HG02885 (cell line): ENCODE measurements around the gene IAH1.
"Not testable (repeated sequence)": the region's sequence is repeated elsewhere in the genome, so short reads cannot be mapped to it uniquely, and the experiment has no call there.

Experiments
- ATAC-seq: cut with Tn5 transposase; IDR thresholded peaks from one replicate; pipeline ENCODE4 v1.9.1; 2021; ENCODE audit warnings: mild to moderate bottlenecking; ENCODE audit not compliant: unreplicated experiment, poor library complexity

The IAH1 gene

DNA sequence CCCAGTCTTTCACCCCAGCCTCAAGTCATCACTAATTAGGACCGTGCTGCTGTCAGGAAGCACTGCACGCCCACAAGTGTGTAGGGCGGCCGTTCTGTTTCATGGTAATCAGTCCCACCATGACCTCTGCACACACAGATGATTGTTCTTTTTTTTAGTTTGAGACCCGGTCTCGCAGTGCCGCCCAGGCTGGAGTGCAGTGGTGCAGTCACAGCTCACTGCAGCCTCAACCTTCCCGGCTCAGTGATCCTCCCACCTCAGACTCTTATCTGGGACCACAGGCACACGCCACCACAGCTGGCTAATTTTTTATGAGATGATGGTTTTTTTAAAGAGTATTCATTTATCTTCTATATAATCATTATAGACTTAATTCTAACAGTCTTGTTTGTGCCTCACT is 1.8 kb upstream of the IAH1 start:
- no peak for ATAC-seq

DNA sequence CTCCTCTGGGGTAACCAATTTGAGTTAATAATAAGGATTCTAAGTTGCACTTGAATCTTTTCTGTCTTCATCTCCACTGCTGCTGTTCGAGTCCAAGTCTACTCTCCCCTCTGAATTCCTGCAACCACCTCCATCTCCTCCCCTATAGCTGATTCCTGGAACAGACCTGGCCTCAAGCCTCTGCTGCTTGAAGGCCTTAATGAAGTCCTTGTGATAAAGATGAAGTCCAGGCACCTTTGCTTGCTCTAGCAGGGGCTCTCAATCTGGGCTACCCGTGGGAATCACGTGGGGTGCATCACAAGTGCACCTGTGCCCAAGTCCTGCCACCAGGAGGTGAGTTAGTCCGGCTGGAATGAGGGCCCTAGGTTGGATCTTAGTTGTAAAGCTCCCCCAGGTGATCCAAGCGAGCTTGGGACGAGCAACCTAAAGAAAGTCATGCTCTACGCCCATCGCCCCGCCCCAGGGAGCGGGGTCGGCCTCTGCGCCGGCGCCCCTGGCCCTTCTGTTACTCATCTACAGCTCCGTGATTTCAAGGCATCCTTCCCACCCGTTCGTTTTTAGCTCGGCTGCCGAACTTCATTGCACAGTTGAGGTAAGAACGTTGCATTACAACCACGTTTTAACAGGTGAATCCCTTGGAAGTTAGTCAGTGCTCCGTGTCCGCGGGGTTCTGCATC is 905 bp upstream of the IAH1 start:
- ATAC-seq: no peak

DNA sequence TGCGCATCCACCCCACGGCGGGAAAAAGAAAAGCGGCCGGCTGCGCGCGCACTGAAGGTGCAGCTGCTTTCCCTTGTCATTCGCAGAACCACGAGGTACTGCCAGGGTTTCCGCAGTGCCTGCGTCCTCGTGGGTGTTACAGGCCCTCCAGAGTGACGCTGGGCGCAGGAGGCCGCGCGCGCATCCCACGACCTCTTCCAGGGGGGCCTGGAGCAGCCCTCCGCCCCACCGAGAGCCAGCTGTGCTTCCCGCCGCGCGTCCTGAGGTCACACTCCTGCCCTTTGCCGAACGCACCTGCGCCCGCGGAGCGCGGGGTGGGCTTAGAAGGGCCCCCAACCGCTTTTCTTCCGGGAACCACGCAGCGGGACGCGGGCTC is 378 bp upstream of the IAH1 start:
- peak; percentile 3 for ATAC-seq

DNA sequence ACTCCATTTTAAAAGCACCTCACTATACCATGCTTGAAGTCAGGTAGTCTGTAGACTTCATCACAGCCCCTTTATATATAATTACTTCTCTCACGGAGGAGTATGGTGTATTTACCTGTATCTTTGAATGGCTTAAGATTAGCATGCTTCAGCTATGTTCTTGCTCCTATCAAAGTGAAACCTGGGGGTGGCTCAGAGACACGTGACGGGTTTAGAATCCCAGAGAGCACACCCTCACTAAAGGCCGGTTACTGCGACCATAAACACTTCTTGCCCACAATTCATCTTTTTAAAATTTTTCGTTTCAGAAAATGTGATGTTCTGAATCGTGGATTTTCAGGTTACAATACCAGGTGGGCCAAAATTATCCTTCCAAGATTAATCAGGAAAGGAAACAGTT is 3.6 kb downstream of the IAH1 start:
- no peak for ATAC-seq

DNA sequence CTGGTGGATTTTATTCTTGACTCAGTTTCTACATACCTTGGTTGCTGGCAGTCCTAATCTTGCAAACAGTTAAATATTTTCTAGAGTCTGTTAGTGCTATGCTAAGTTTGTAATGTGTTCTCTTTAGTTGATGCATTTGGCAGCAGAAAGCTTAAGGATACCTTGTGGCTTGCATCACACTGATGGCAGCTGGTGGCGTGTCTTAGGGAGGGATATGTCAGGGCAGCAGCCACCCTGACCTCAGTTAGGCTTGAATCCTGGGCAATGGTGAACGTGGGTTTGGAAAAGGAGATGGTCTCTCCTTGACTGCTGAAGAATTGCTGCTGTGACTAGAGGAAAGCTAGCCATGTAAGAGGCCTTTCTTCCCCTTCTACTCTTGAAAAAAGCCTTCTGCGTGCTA is 4.2 kb downstream of the IAH1 start:
- no peak for ATAC-seq

DNA sequence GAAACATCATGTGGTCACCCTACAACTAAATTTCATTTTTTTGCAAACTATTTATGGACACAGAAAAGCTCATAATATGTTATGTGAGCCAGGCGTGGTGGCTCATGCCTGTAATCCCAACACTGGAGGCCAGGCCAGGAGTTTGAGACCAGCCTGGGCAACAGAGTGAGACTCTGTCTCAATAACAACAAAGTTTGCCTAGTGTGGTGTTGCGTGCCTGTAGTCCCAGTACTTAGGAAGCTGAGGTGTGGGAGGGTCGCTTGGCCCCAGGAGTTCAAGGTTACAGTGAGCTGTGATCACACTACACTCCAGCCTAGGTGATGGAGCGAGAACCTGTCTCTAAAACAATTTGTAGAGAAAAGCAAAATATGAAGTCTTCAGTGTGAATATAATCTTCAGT is 5.8 kb downstream of the IAH1 start:
- no peak for ATAC-seq

DNA sequence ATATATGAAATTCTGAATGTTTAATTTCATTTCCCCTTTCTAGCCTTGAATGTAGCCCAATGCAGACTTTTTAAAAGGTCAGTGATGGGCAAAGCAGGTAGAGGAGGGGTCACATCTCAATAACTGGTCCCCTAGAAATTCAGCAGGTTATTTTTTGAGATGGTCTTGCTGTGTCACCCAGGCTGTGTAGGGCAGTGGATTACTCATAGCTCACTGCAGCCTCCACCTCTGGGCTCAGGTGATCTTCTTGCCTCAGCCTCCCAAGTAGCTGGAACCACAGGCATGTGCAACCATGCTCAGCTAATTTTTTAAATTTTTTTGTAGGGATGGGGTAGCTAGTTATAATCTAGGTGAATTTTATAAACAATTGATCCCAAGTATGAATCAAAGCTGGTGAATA is 8.8 kb downstream of the IAH1 start:
- no peak for ATAC-seq

DNA sequence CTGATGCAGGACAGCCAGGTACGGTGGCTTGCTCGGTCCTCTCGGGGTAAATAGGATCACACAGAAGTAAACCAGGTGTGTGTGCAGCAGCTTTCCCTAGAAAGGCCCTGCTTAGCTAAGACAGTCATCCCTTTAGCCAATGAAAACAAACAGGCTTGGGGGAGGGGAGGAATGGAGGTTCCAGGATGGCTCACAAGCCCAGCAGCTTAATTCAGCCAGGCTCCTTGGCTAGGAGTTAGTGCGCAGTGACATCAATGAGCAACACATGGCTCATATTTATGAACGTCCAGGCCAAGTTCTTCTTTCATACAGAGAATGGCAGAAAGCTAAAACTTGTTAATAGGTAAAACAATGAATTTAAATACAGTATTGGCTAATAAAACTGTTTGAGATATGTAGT is 10.2 kb downstream of the IAH1 start:
- no peak for ATAC-seq

DNA sequence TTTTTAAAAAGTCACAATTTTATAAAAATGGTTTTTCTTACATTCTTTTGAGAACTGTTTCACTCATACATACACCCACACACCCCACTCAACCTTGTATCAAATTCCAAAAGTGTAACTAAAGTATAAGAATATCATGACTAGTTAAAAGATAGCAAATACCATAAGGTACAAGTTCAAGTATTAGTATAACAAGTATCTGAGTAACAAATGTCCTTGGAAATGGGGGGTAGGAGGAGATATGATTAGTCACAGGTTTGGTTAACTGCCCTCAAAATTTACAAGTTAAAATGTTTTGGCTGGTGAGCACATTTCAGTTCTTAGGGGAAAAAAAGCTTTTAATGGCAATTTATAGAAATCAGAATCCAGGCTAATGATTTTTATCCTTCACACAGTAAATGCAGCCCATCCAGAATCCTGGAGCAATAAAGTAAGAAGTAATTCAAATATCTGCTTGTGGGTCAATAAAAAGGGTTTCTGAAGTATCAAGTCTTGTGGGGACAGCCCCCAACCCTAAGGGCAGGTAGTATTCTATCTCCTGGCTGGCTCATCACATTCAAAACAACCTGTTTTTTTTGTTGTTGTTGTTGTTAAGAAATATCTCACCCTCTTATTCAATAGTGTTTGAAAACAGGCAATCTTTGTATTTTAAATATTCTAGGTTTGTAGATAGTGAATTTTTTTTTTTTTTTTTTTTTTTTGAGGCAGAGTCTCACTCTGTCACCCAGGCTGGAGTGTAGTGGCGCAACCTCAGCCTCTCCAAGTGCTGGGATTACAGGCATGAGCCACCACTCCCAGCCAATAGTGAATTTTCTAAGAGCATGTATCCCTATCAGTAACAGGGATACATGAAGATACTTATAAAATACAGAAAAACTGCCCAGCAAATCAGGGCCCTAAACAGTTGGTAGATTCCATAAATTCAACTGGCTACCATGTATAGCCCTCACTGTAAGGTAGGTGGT is 14.5 kb downstream of the IAH1 start:
- no peak for ATAC-seq

DNA sequence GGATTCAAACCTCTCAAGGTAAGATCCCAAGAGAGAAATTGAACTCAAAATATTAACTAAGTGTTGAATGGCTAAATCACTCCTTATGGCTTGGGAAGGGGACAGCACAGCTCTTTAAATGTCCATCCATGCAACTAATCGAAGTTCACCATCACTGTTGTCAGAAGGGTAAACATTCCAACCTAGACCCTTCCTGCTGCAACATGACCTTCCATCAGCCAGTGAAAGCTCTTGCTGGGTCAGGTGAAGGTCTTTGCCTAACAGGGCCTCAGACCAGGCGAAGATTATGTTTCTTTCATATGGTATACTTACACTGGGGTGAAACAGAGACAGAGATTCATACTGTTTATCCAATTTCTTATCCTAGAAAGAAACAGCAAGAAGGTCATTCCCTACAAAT is 16.4 kb downstream of the IAH1 start:
- ATAC-seq: no peak

DNA sequence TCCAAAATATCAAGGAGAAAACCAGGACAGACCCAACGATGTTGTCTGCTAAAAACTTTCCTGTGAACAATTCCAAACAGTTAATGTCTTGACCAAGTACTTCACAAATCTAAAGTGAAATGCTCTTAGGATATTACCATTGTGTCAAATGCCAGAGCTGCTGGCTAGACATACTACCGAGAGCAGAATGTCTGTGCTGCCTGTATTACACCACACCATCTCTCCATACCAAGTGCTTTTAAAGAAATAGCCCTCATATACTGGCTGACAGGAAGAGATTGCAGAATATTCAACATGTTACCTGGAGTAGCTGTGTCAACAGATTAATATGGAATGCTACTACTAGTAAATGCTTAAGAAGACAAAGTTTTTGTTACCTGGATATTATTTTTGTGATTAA is 18.6 kb downstream of the IAH1 start:
- ATAC-seq: no peak

DNA sequence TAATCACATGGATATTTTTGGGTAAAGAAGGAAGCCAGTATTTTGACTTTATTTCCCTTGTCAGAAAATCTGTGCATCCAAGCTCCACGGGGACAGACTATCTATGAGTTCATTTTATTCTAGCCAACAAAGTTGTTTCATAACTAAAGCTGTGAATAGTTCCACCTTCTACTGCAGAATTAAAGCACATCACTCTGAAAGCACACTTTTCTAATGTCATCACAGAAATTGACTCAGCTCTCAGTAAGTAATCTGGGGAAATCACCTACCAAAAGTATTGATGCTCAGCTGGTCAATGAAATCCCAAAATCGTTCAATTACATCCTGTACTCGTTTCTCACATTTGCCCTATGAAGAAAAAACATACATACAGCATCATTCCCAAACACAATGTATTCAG is 19.1 kb downstream of the IAH1 start:
- ATAC-seq: no peak

DNA sequence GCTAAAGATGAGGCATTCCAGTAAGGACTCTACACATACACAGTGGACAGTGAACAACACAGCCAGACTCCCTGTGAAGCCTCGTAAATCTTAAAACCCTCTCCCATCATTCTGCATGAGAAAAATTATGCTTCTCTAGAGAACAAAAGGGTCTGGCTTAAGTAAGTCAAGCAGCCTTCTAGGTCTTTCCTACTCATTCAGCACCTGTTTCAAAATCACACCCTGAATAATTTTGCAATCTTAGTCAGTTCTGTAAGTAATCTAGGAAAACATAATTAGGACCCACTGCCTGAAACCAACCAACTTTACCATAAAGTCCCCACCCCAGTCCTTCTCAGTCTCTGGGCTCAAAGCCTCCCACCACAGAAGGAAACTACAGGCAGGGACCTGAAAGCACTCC is 19.7 kb downstream of the IAH1 start:
- no peak for ATAC-seq

DNA sequence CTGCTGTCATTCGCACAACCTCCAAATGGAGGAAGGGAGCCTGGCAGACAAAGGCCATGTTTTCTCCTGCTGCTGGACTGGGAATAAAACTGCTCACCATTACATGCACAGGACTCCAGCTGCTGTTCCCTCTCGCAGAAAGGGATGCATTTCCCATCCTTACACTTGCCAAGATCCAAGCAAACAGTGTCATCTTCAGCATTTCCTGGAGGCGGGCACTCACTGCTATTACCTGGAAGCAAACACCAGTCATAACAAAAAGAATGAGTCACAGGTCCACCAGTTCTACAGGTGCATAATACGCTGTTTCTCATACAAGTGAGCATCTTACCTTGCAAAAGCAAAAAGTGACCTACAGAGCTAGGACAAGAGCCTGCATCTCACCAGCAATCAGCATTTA is 22.7 kb downstream of the IAH1 start:
- no peak for ATAC-seq

DNA sequence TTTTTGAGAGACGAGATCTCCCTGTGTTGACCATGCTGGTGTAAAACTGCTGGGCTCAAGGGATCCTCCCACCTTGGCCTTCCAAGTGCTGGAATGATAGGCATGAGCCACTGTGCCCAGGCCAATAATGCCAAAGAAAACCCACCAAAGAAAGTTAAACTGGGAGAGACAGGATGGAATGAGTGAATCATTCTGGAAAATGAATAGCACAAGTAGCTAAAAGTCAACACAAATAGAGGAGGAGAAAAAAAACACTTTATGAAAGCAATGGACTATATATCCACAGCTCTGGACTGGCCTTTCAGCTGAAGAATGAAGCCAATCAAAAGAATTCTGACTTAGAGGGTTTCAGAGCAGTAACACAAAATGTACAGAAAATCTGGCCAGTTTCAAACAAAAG is 23.9 kb downstream of the IAH1 start:
- no peak for ATAC-seq

DNA sequence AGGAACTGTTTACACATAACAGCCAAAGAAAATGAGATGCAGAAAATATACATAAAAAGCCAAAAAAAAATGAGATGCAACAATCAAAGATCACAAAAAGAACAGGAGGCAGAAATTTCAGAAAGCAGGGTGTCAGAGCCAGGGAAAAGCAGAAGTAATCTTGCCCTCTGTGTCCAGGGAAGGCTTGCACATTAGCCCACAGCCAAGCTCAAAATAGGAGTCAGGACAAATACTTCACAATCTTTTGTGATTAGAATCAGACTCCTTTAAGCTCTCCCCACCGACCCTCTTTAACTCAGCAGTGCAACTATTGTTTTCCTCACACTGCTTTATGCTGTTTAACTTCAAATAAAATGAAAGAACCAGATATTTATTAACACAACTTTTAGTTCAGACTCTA is 34.6 kb downstream of the IAH1 start:
- no peak for ATAC-seq

DNA sequence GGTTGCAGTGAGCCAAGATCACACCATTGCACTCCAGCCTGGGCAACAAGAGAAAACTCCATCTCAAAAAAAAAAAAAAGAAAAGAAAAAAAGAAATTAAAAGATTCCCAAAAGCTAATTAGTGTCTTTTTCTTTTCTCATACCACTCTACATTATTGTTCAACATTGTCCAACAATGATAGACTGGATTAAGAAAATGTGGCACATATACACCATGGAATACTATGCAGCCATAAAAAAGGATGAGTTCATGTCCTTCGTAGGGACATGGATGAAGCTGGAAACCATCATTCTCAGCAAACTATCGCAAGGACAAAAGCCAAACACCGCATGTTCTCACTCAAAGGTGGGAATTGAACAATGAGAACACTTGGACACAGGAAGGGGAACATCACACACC is 39.6 kb downstream of the IAH1 start:
- ATAC-seq: not testable (repeated sequence)

DNA sequence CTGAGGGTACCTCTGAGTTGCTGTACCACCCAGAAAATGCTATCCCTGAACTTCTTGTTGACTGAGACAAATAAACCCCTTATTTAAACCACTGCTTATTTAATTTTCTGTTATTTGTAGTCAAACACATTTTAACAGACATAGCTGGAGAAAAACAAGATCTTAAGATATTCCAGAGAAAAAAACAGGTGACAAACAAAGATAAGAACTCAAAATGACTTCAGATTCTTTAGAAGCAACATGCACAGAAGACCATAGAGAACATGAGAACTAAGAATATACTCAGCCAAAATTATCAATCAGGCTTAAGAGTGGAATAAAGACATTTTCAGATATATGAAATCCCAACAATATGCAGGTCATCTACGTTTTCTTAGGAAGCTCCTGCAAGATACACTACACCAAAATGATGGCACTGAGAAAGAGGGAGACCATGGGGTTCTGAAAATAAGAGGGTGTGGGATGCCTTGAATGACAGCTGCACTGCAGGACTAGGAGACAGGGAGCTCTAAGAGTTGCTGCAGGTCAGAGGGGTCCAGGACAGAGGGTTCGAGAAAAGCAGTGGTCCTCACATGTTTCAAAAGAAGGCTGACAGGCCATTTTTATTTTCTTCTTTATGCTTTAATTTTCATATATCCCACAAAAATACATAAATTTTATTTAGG is 42.9 kb downstream of the IAH1 start:
- no peak for ATAC-seq

DNA sequence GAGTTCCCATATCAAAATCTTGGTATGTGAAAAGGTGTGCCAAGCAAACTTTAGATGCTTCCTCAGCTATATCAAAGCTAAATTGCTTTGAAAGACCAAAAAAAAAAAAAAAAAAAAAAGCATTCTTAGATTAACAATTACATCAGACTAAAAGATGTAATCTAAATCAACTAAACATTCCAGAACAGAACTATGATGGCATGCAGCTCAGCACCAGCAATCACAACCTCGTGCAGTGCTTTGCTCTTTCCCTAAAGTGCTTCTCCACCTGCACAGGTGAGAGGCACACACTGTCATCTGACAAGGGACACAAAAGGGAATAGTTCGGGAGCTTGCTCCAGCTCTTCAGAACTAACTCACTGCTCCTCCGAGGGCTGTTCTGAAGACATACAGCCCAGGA is 43.8 kb downstream of the IAH1 start:
- no peak for ATAC-seq

DNA sequence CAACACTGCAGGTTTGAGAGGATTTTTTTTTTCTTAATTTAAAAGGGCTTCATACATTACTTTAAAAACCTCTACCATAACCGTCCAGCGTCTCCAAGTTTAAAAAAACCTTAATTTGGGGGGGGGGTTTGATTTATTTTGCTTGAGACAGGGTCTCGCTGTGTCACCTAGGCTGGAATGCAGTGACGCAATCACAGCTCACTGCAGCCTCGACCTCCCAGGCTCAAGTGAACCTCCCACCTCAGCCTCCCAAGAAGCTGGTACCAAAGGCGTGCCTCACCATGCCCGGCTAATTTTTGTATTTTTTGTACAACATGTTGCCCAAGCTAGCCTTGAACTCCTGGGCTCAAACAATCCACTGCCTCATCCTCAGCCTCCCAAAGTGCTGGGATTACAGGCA is 44.4 kb downstream of the IAH1 start:
- no peak for ATAC-seq

DNA sequence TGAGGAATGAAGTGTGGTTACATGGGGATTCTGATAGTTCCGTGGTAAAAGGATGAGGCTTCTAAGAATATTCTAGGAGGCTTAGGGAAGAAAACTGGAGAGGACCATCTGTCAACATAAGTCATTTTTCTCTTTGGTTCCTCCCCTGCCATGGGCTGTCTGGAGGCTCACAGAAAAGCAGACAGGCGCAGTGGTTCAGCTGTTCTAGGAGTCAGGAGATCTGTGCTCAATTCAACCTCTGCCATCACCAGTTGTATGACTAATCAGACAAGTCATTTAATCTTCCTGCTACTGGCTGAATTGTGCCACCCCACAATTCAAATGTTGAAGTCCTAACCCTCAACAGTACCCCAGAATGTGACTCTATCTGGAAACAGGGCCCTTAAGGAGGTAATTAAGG is 44.9 kb downstream of the IAH1 start:
- ATAC-seq: no peak
